Left ventricle myocardium inferior (tissue), 1 donor: ENCODE results near the gene CD2. TPM values are rescaled to one million over a fixed set of nuclear protein-coding genes. Genes with fewer than 3 reads are reported as not detected.

Source experiments
- DNase-seq: peaks from one replicate; pipeline ENCODE4 v3.0.0-alpha.2; 2020
- H3K27ac ChIP-seq: fragments of 200-600 bp; replicated peaks from 2 replicates; pipeline ENCODE4 v1.8.0; 2021
- H3K27me3 ChIP-seq: fragments of 200-600 bp; 2 replicates; pipeline ENCODE4 v1.8.0; 2021; ENCODE audit warnings: low read depth
- H3K36me3 ChIP-seq: fragments of 200-600 bp; 2 replicates; pipeline ENCODE4 v1.8.0; 2021
- H3K4me1 ChIP-seq: fragments of 200-600 bp; 2 replicates; pipeline ENCODE4 v1.8.0; 2021
- H3K4me3 ChIP-seq: fragments of 200-600 bp; 2 replicates; pipeline ENCODE4 v1.8.0; 2021; ENCODE audit warnings: mild to moderate bottlenecking, moderate library complexity
- H3K9me3 ChIP-seq: fragments of 200-600 bp; replicated peaks from 2 replicates; pipeline ENCODE4 v1.8.0; 2021
- intact Hi-C: fragments of 100-400 bp; cut with micrococcal nuclease; formaldehyde crosslinking; loops from one replicate; pipeline ENCODE4 v1.11.0; 2022
- total RNA-seq: library from RNA; stranded (reverse); fragmentation: NEBNext Ultra II Directional; extraction: Animal tissue kit (Norgen Biotek cat#: 25700); gene quantifications from one replicate; pipeline ENCODE4 v1.2.1, GENCODE V29; 2021
- TF ChIP-seq, protein P1 (sequence below): fragments of 200-600 bp; IDR thresholded peaks from 2 replicates; pipeline ENCODE4 v1.8.0; 2021; ENCODE audit warnings: antibody characterized with exemption, mild to moderate bottlenecking, borderline replicate concordance
- donor health status: DM: no; HTN: yes; CAD: no; lungs with severe emphysema.

The CD2 gene
- total RNA-seq, 1 donor from 2014 or later = 0.36 TPM

DNA sequence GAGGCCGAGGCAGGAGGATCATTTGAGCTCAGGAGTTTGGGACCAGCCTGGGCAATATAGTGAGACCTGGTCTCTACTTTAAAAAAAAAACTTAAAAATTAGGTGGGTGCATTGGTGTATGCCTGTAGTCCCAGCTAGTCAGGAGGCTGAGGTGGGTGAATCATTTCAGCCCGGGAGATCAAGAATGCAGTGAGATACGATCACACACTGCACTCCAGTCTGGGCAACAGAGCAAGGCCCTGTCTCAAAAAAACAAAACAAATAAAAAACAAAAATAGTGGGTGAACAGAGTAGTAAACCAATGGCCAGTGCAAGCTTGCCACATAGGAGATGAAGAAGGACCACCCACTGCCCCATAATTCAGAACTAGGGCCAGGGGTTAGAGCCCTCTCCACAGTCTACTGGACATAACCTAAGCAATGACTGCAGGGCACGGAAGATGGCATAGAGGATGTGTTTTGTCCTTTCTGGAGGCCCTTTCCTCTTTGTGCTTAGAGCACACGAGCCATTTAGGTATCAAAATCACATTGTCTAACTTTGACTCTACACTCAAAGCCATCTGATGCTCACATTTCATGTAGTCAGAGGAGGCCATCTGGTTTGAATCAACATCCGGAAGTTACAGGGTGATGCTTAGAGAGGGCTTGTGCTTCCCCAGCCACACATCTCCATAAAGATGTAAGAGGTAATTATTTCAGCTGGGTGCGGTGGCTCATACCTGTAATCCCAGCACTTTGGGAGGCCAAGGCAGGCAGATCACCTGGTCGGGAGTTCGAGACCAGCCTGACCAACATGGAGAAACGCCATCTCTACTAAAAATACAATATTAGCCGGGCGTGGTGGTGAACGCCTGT lies 12.6 kb downstream of the CD2 start:
- no peaks in the 10 kb centered on the region for H3K9me3 ChIP-seq
- DNase-seq = no peak
- peaks cover 5% of the 10 kb centered on the region for H3K27me3 ChIP-seq
- H3K4me3 ChIP-seq = no peak overlapping the region
- no peaks in the 10 kb centered on the region for H3K36me3 ChIP-seq
- intact Hi-C loops = no loop called here
- H3K4me1 ChIP-seq = no peaks in the 10 kb centered on the region
- H3K27ac ChIP-seq = no peak overlapping the region
- TF ChIP-seq, protein P1, sequence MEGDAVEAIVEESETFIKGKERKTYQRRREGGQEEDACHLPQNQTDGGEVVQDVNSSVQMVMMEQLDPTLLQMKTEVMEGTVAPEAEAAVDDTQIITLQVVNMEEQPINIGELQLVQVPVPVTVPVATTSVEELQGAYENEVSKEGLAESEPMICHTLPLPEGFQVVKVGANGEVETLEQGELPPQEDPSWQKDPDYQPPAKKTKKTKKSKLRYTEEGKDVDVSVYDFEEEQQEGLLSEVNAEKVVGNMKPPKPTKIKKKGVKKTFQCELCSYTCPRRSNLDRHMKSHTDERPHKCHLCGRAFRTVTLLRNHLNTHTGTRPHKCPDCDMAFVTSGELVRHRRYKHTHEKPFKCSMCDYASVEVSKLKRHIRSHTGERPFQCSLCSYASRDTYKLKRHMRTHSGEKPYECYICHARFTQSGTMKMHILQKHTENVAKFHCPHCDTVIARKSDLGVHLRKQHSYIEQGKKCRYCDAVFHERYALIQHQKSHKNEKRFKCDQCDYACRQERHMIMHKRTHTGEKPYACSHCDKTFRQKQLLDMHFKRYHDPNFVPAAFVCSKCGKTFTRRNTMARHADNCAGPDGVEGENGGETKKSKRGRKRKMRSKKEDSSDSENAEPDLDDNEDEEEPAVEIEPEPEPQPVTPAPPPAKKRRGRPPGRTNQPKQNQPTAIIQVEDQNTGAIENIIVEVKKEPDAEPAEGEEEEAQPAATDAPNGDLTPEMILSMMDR = no peak

DNA sequence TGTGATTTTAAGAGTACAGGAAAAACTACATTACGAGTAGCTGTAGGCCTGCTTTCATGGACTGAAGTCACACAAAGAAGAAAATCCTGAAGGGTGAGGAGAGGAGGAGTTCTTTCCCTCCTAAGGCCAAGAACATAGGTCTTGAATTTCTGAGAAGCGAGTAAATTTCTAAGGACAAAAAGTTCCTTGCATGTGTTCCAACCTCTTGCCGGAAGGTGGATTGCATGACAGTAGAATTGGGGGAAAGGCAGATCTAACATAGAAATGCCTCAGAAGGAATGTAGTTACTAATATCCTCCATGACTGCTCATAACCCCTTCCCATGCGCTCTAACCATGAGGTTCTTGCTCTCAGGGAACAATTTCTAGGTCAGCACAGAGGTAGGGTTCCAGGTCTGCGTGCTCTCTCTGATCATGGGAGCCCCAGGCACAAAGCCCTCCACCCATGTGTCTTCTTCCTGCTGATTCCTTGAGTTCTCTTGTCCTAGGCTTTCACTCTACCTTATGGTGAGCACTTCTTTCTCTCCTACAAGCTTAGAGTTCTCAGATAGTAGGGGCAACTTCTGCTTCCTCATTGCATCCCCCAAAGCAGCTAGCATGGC lies 13.7 kb downstream of the CD2 start:
- Histone ChIP-seq H3K36me3 (no peaks in the 10 kb centered on the region), H3K4me1 (no peaks in the 10 kb centered on the region), H3K27ac (no peak overlapping the region), H3K4me3 (no peak overlapping the region), H3K9me3 (no peaks in the 10 kb centered on the region), H3K27me3 (peaks cover 5% of the 10 kb centered on the region)
- DNase-seq = no peak
- intact Hi-C loops = no loop called here
- TF ChIP-seq, protein P1 = no peak

DNA sequence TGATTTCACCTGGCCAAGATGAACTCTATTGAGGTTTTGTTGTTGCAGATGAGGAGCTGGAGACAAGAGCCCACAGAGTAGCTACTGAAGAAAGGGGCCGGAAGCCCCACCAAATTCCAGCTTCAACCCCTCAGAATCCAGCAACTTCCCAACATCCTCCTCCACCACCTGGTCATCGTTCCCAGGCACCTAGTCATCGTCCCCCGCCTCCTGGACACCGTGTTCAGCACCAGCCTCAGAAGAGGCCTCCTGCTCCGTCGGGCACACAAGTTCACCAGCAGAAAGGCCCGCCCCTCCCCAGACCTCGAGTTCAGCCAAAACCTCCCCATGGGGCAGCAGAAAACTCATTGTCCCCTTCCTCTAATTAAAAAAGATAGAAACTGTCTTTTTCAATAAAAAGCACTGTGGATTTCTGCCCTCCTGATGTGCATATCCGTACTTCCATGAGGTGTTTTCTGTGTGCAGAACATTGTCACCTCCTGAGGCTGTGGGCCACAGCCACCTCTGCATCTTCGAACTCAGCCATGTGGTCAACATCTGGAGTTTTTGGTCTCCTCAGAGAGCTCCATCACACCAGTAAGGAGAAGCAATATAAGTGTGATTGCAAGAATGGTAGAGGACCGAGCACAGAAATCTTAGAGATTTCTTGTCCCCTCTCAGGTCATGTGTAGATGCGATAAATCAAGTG lies 14.3 kb downstream of the CD2 start:
- TF ChIP-seq, protein P1 = no peak
- Histone ChIP-seq H3K4me3 (no peak overlapping the region), H3K27me3 (peaks cover 7% of the 10 kb centered on the region), H3K27ac (no peak overlapping the region), H3K9me3 (peaks cover 7% of the 10 kb centered on the region), H3K36me3 (no peaks in the 10 kb centered on the region), H3K4me1 (no peaks in the 10 kb centered on the region)
- DNase-seq = no peak
- intact Hi-C loops = no loop called here

DNA sequence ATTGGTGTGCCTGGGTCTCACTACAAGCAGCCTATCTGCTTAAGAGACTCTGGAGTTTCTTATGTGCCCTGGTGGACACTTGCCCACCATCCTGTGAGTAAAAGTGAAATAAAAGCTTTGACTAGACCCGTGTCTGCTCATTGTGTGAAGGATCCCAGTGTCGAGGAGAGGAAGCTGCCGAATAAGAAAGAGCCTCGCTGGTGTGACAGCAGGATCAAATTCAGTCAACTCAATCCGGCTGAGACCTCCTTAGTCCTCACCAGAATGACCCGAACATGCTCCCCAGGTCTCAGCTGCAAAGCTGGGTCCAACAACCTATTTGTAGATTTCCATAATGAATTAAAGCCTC lies 14.8 kb downstream of the CD2 start:
- no peak for DNase-seq
- no peaks in the 10 kb centered on the region for H3K36me3 ChIP-seq
- intact Hi-C loops = no loop called here
- H3K4me1 ChIP-seq = no peaks in the 10 kb centered on the region
- TF ChIP-seq, protein P1 = no peak
- H3K9me3 ChIP-seq = peaks cover 11% of the 10 kb centered on the region
- H3K4me3 ChIP-seq = no peak overlapping the region
- no peak overlapping the region for H3K27ac ChIP-seq
- peaks cover 12% of the 10 kb centered on the region for H3K27me3 ChIP-seq

DNA sequence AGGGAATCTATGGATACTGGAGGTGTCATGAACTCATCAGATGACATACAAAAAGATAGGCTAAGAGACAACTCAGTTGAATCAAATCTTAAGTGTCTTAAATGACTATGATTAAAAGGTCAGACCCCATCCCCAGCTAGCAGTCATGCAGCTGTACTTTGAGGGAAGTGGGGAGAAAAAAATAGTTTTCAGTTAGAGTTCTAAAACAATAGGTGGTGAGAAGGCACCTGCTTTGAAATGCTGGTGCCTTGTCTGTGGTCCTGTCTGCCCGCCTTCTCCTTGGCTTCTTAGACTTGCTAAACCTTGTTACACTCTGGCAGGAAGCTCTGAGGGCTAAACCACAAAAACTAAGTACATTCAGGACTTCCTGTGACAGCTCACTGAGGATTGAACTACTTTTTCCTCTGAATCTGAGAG lies 15.3 kb downstream of the CD2 start:
- no peak overlapping the region for H3K27ac ChIP-seq
- no peak for DNase-seq
- H3K4me1 ChIP-seq = no peaks in the 10 kb centered on the region
- H3K4me3 ChIP-seq = no peak overlapping the region
- TF ChIP-seq, protein P1 = no peak
- intact Hi-C loops = no loop called here
- no peaks in the 10 kb centered on the region for H3K36me3 ChIP-seq
- peaks cover 11% of the 10 kb centered on the region for H3K9me3 ChIP-seq
- peaks cover 17% of the 10 kb centered on the region for H3K27me3 ChIP-seq
